HG03442 (cell line): ENCODE data around the gene KIR3DL3.
"Not testable (repeated sequence)": the region's sequence is repeated elsewhere in the genome, so short reads cannot be mapped to it uniquely, and the experiment has no call there.

Source experiments
- ATAC-seq: cut with Tn5 transposase; IDR thresholded peaks from one replicate; pipeline ENCODE4 v1.9.1; 2021; ENCODE audit warnings: mild to moderate bottlenecking, moderate library complexity; ENCODE audit not compliant: unreplicated experiment

KIR3DL3 gene

DNA sequence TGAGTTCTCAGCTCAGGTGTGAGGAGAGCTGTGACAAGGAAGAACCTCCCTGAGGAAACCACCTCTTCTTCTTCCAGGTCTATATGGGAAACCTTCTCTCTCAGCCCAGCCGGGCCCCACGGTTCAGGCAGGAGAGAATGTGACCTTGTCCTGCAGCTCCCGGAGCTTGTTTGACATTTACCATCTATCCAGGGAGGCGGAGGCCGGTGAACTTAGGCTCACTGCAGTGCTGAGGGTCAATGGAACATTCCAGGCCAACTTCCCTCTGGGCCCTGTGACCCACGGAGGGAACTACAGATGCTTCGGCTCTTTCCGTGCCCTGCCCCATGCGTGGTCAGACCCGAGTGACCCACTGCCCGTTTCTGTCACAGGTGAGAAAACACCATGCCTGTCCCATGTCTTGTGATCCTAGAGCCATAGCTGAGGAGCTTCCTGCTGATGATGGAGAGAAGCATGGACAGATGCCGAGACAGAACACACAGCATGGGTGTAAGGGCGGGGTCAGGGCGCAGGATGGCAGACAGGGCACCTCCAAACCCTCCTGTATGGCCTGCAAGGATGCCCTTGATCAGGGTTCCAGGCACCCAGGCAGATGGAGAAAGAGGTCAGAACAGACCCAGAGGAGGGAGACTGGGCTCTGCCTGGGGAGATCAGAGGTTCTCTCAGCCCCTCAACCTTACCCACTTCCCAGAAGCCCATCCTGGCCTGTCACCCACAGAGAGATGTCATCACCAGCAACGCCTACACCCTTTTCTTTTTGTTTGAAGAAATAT, 5.4 kb downstream of the KIR3DL3 start:
- no peak for ATAC-seq

DNA sequence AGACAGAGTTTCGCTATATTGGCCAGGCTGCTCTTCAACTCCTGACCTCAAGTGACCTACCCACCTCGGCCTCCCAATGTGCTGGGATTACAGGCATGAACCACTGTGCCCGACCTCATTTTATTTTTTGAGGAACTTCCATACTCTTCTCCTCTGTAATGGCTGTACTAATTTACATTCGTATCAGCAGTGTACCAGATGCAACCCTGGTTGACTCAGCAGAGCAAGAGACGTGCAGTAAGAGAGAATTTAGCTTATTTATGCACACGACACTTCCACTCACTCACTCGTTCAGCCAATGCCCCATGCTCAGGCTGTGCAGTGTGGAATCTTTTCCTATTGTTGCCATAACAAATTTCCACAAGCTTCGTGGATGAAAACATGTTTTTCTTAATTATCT, 6.9 kb downstream of the KIR3DL3 start:
- no peak for ATAC-seq

DNA sequence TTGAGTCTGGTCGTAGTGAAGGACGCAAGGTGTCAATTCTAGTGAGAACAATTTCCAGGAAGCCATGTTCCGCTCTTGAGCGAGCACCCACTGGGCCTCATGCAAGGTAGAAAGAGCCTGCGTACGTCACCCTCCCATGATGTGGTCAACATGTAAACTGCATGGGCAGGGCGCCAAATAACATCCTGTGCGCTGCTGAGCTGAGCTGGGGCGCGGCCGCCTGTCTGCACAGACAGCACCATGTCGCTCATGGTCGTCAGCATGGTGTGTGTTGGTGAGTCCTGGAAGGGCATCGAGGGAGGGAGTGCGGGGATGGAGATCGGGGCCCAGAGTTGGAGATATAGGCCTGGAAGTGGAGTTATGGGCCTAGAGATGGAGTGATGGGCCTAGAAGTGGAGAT, 14.1 kb downstream of the KIR3DL3 start, which contains the start of gene KIR2DL3:
KIR2DL3 (plus strand) TSS at position 208 of the 400 bp plus-strand sequence; CDS start at position 241, 33 bp downstream.
- not testable (repeated sequence) for ATAC-seq

DNA sequence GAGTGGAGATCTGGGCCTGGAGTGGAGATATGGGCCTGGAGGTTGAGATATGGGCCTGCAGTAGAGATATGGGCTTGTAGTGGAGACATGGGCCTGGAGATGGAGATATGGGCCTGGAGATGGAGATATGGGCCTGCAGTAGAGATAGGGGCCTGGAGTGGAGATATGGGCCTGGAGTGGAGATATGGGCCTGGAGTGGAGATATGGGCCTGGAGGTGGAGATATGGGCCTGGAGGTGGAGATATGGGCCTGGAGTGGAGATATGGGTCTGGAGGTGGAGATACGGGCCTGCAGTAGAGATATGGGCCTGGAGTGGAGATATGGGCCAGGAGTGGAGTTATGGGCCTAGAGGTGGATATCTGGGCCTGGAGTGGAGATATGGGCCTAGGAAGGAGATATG, 14.5 kb downstream of the KIR3DL3 start:
- ATAC-seq = no peak

DNA sequence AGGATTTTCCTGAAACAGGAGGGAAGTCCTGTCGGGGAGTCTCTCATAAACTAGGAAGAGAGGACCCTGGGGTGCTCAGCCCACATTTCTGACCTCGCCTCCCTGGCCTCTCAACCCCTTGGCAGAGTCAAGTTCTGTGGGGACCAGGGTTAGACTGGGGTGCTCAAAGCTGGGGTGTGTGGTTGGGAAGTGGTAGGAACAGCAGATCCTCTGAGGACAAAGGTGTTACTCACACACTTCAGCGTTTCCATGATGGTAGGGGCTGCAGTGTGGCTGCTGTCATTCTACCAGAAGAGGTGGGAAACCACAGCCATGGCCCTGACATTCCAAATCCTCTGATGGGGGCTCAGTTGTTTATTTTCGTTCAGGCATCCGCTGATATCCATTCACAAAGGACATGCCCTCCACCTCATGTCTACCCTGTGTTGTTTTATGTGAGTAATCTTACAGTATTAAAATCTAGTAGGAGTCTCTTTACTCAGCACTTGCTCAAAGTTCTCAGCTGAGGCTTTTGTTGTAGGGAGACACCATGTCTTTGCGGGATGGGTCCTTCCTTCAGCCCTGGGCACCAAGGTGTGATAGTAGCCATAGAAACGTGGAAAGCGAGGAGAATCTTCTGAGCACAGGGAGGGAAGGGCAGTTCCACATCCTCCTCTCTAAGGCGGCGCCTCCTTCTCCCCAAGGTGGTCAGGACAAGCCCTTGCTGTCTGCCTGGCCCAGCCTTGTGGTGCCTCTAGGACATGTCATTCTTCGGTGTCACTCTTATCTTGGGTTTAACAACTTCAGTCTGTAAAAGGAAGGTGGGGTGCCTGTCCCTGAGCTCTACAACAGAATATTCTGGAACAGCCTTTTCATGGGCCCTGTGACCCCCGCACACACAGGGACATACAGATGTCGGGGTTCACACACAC, 15.6 kb downstream of the KIR3DL3 start:
- no peak for ATAC-seq

DNA sequence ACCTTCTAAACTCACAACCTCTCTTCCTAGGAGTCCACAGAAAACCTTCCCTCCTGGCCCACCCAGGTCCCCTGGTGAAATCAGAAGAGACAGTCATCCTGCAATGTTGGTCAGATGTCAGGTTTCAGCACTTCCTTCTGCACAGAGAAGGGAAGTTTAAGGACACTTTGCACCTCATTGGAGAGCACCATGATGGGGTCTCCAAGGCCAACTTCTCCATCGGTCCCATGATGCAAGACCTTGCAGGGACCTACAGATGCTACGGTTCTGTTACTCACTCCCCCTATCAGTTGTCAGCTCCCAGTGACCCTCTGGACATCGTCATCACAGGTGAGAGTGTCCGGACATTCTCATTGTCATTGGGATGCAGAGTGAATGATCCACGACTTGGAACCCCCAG, 17.7 kb downstream of the KIR3DL3 start:
- ATAC-seq = not testable (repeated sequence)

DNA sequence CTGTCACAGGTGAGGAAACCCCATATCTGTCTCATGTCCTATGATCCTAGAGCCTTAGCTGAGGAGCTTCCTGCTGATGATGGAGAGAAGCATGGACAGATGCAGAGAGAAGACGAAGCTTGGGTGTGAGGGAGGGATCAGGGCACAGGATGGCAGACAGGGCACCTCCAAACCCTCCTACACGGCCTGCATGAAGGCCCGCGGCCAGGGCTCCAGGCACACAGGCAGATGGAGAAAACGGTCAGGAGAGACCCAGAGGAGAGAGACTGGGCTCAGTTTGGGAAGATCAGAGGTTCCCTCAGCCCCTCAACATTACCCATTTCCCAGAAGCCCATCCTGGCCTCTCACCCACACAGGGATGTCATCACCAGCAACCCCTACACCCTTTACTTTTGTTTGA, 19.8 kb downstream of the KIR3DL3 start:
- ATAC-seq = not testable (repeated sequence)

DNA sequence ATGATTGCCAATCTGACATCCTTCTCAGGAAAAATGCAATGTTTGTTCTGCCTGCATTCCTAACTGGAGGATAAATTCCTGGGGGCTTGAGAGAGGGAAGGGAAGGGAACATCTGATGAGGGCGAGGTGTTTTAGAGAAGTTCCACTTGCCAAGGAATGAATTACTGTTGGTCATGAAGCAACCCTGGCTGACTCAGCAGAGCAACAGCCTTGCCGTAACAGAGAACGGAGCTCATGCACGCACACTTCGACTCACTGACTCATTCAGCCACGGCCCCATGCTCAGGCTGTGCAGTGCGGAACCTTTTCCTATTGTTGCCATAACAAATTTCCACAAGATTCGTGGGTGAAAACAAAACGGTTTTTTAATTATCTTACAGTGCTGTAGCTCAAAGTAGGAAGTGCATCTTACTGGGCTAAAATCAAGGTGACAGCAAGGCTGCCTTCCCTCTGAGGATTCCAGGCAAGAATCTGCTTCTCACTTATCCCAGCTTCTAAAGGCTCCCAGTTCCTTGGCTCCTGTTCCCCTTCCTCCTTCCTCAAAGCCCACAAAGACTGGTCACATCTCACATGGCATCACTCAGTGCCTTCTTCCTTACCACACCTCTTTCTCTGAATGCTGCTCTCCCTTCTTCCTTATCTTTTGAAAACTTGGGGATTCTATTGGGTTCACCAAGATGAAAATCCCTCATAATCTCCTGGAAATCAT, 23.5 kb downstream of the KIR3DL3 start:
- ATAC-seq = not testable (repeated sequence)

DNA sequence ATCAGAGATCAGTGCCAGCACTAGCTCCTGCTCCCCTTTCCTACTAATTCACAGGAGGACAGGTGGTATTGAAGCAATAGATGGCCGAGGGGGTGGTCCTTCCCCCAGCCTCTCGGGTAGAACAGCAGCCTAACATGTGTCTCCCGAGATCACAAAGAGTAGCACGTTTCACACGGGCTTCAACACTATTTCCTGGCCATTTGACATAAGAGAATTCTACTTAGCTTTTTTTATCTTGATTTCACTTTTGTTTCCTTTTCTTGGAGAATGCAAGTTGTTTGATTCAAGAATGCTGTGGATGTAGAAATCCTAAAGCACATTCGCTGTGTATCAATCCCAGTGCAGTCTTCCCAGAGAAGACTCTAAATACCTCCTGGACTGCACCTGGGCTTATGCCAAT, 26.0 kb downstream of the KIR3DL3 start:
- ATAC-seq = not testable (repeated sequence)

DNA sequence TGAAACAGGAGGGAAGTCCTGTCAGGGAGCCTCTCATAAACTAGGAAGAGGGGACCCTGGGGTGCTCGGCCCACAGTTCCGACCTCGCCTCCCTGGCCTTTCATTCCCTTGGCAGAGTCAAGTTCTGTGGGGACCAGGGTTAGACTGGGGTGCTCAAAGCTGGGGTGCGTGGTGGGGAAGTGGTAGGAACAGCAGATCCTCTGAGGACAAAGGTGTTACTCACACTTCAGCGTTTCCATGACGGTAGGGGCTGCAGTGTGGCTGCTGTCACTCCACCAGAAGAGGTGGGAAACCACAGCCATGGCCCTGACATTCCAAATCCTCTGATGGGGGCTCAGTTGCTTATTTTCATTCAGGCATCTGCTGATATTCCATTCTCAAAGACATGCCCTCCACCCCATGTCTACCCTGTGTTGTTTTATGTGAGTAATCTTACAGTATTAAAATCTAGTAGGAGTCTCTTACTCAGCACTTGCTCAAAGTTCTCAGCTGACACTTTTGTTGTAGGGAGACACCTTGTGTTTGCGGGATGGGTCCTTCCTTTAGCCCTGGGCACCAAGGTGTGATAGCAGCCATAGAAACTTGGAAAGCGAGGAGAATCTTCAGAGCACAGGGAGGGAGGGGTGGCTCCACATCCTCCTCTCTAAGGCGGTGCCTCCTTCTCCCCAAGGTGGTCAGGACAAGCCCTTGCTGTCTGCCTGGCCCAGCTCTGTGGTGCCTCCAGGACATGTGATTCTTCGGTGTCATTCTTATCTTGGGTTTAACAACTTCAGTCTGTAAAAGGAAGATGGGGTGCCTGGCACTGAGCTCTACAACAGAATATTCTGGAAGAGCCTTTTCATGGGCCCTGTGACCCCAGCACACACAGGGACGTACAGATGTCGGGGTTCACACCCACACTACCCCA, 32.2 kb downstream of the KIR3DL3 start:
- not testable (repeated sequence) for ATAC-seq

DNA sequence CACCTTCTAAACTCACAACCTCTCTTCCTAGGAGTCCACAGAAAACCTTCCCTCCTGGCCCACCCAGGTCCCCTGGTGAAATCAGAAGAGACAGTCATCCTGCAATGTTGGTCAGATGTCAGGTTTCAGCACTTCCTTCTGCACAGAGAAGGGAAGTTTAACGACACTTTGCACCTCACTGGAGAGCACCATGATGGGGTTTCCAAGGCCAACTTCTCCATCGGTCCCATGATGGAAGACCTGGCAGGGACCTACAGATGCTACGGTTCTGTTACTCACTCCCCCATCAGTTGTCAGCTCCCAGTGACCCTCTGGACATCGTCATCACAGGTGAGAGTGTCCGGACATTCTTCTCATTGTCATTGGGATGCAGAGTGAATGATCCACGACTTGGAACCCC, 34.3 kb downstream of the KIR3DL3 start:
- ATAC-seq = not testable (repeated sequence)

DNA sequence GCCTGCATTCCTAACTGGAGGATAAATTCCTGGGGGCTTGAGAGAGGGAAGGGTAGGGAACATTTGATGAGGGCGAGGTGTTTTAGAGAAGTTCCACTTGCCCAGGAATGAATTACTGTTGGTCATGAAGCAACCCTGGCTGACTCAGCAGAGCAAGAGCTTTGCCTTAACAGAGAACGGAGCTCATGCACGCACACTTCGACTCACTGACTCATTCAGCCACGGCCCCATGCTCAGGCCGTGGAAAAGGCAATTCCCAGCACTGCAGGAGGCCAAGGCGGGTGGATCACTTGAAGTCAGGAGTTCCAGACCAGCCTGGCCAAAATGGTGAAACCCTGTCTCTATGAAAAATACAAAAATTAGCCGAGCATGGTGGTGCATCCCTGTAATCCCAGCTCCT, 40.0 kb downstream of the KIR3DL3 start:
- not testable (repeated sequence) for ATAC-seq

DNA sequence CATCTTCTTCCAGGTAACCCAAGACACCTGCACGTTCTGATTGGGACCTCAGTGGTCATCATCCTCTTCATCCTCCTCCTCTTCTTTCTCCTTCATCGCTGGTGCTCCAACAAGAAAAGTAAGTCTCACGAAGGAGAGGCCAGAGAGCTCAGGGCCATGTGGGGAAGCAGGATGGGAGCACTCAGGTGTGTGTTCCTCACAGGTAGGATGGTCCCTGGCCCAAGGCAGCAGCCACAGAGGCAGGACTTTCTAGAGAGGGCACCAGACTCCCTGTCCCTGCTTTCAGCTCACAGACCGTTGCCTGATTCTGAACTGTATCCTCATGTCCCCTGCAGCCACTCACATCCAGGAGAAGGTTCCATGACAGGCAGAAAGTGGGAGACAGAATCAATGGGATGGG, 42.2 kb downstream of the KIR3DL3 start:
- not testable (repeated sequence) for ATAC-seq

DNA sequence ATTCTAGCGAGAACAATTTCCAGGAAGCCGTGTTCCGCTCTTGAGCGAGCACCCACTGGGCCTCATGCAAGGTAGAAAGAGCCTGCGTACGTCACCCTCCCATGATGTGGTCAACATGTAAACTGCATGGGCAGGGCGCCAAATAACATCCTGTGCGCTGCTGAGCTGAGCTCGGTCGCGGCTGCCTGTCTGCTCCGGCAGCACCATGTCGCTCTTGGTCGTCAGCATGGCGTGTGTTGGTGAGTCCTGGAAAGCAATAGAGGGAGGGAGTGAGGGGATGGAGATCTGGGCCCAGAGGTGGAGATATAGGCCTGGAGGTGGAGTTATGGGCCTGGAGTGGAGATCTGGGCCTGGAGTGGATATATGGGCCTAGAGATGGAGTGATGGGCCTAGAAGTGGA, 45.4 kb downstream of the KIR3DL3 start, which contains the start of gene KIR2DL1:
KIR2DL1 (plus strand) TSS at position 148 of the 400 bp plus-strand sequence; CDS start at position 206, 58 bp downstream.
- ATAC-seq = not testable (repeated sequence)

DNA sequence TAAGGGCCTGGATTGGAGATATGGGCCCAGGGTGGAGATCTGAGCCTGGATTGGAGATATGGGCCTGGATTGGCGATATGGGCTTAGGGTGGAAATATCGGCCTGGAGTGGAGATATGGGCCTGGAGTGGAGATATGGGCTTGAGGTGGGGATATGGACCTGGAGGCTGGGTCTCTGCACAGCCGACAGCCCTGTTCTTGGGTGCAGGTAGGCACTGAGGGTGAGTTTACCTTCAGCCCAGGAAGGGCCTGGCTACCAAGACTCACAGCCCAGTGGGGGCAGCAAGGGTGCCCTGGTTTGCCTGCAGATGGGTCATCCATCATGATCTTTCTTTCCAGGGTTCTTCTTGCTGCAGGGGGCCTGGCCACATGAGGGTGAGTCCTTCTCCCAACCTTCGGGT, 46.3 kb downstream of the KIR3DL3 start:
- not testable (repeated sequence) for ATAC-seq

DNA sequence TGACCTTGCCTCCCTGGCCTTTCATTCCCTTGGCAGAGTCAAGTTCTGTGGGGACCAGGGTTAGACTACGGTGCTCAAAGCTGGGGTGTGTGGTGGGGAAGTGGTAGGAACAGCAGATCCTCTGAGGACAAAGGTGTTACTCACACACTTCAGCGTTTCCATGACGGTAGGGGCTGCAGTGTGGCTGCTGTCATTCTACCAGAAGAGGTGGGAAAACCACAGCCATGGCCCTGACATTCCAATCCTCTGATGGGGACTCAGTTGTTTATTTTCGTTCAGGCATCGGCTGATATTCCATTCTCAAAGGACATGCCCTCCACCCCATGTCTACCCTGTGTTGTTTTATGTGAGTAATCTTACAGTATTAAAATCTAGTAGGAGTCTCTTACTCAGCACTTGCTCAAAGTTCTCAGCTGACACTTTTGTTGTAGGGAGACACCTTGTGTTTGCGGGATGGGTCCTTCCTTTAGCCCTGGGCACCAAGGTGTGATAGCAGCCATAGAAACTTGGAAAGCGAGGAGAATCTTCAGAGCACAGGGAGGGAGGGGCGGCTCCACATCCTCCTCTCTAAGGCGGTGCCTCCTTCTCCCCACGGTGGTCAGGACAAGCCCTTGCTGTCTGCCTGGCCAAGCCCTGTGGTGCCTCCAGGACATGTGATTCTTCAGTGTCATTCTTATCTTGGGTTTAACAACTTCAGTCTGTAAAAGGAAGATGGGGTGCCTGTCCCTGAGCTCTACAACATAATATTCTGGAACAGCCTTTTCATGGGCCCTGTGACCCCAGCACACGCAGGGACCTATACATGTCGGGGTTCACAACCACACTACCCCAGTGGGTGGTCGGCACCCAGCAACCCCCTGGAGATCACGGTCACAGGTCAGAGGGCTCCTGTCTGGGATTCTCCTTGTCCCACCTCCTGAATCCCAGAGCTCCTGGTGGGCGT, 47.0 kb downstream of the KIR3DL3 start:
- ATAC-seq = not testable (repeated sequence)

DNA sequence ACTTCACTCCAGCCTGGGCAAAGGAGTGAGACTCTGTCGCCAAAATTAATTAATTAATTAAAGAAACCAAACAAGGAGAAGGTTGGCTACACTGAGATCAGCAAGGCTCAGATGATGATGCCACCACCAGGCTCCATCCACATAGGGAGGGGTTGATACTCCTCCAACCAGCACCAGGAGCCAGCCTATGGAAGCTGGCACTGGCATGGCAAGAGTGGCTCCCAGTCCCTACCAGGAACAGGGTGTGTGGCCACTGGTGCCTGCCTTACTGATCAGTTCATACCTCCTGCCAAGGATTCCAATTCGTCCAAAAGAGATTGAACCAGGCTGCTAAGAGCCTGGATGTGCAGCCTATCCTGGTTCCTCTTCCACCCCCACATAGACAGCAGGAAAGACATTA, 48.4 kb downstream of the KIR3DL3 start:
- ATAC-seq = not testable (repeated sequence)

DNA sequence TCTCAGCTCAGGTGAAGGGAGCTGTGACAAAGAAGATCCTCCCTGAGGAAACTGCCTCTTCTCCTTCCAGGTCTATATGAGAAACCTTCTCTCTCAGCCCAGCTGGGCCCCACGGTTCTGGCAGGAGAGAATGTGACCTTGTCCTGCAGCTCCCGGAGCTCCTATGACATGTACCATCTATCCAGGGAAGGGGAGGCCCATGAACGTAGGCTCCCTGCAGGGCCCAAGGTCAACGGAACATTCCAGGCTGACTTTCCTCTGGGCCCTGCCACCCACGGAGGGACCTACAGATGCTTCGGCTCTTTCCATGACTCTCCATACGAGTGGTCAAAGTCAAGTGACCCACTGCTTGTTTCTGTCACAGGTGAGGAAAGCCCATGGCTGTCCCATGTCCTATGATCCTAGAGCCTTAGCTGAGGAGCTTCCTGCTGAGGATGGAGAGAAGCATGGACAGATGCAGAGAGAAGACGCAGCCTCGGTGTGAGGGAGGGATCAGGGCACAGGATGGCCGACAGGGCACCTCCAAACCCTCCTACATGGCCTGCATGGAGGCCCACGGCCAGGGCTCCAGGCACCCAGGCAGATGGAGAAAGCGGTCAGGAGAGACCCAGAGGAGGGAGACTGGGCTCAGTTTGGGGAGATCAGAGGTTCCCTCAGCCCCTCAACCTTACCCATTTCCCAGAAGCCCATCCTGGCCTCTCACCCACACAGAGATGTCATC, 51.0 kb downstream of the KIR3DL3 start:
- not testable (repeated sequence) for ATAC-seq
